Mesothelial cell of epicardium (in vitro differentiated cells): ENCODE measurements around the gene TJAP1. TPM values are rescaled to one million over a fixed set of nuclear protein-coding genes. Genes with fewer than 3 reads are reported as not detected.
"Not testable (repeated sequence)": the region's sequence is repeated elsewhere in the genome, so short reads cannot be mapped to it uniquely, and the experiment has no call there.

Experiments used
- DNase-seq, 2 experiments: peaks; one replicate each; pipeline ENCODE4 v3.0.0; 2021; ENCODE audit warnings: low spot score in 2 of 2; ENCODE audit not compliant: unreplicated experiment in 2 of 2
- H3K27ac Mint-ChIP-seq: 2 replicates; pipeline ENCODE4 v1.8.0; 2021; ENCODE audit warnings: mixed read lengths
- H3K27me3 Mint-ChIP-seq: 2 replicates; pipeline ENCODE4 v1.8.0; 2021; ENCODE audit warnings: low read depth, mixed read lengths
- H3K36me3 Mint-ChIP-seq: 2 replicates; pipeline ENCODE4 v1.8.0; 2021; ENCODE audit warnings: mixed read lengths
- H3K4me1 Mint-ChIP-seq: 2 replicates; pipeline ENCODE4 v1.8.0; 2021; ENCODE audit warnings: mixed read lengths
- H3K4me3 Mint-ChIP-seq: 2 replicates; pipeline ENCODE4 v1.8.0; 2021; ENCODE audit warnings: mild to moderate bottlenecking, moderate library complexity, mixed read lengths
- H3K9me3 Mint-ChIP-seq: 2 replicates; pipeline ENCODE4 v1.8.0; 2021; ENCODE audit warnings: mixed read lengths
- CTCF ChIP-seq: fragments of 200-600 bp; sonication (generic); IDR thresholded peaks from one replicate; pipeline ENCODE4 v1.5.0; 2021; ENCODE audit warnings: antibody characterized with exemption; ENCODE audit not compliant: unreplicated experiment
- total RNA-seq: library from RNA; stranded (reverse); gene quantifications from 3 replicates; pipeline ENCODE4 v1.2.1, GENCODE V29; 2021

Gene TJAP1
- total RNA-seq, 1 donor from 2014 or later = 49.7 TPM

DNA sequence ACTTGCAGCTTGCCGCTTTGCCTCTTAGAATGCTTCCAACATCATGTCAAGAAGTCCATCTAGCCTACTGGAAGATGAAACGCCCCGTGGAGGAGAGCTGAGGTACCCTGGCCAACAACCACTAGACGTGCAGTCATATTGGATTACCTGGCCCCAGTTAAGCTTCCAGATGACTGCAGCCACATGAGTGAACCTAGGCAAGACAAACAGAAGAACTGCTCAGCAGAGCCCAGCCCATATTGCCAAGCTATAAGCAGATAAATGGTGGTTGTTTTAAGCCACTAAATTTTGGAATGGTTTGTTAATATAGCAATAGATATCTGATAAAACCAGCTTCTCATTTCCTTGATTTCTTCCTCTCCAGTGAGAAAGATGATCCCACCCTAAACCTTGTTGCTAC, 17.3 kb upstream of the TJAP1 start:
- no peak for TF ChIP-seq CTCF
- DNase-seq = no peak
- Mint-ChIP-seq H3K27ac (no peak overlapping the region), H3K27me3 (peaks cover 46% of the 10 kb centered on the region), H3K36me3 (no peaks in the 10 kb centered on the region), H3K4me3 (no peak overlapping the region), H3K4me1 (peaks cover 10% of the 10 kb centered on the region), H3K9me3 (no peaks in the 10 kb centered on the region)

DNA sequence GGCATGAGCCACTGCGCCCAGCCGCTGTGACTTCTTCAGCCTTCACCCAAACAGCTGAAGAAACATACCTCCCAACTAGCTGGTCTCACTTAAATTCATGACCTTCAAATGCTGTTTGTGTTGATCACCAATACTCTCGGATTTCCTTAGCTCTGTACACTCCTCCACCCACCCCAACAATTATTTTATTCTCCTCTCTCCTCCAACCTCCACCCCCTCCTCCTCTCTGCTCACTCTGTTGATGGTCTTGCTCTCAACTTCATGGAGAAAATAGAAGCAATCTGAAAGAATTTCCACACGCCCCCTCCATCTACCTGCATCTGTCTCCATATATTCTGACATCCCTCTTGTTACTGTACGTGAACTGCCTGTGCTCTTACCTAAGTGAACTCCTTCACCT, 15.4 kb upstream of the TJAP1 start:
- Mint-ChIP-seq H3K36me3 (no peaks in the 10 kb centered on the region), H3K27ac (no peak overlapping the region), H3K27me3 (peaks cover 32% of the 10 kb centered on the region)

DNA sequence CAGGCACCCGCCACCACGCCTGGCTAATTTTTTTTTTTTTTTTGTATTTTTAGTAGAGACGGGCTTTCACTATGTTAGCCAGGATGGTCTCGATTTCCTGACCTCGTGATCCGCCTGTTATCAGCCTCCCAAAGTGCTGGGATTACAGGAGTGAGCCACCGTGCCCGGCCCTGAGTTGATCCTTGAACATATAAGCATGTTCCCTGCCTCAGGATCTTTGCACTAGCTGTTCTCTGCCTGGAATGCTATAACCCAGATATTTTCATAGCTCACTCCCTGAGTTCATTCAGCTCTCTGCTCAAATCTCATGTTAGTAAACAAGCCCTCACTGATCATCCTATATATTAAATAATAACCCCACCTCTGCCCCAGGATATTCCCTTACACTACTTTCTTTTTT, 13.0 kb upstream of the TJAP1 start:
- Mint-ChIP-seq H3K9me3 (no peaks in the 10 kb centered on the region), H3K36me3 (no peaks in the 10 kb centered on the region), H3K4me1 (no peaks in the 10 kb centered on the region), H3K4me3 (no peak overlapping the region), H3K27me3 (peaks cover 25% of the 10 kb centered on the region), H3K27ac (no peak overlapping the region)
- TF ChIP-seq CTCF = no peak
- no peak for DNase-seq

More for the DNA sequence above, 15.4 kb upstream of the TJAP1 start:
- H3K4me1 Mint-ChIP-seq = peaks cover 2% of the 10 kb centered on the region
- H3K9me3 Mint-ChIP-seq = no peaks in the 10 kb centered on the region
- no peak for DNase-seq
- no peak for TF ChIP-seq CTCF
- H3K4me3 Mint-ChIP-seq = no peak overlapping the region

- H3K9me3 Mint-ChIP-seq = no peaks in the 10 kb centered on the region
- no peak overlapping the region for H3K27ac Mint-ChIP-seq
- DNase-seq = no peak
- peaks cover 17% of the 10 kb centered on the region for H3K27me3 Mint-ChIP-seq
- TF ChIP-seq CTCF = no peak
- H3K4me1 Mint-ChIP-seq = no peaks in the 10 kb centered on the region
- H3K4me3 Mint-ChIP-seq = no peak overlapping the region
- no peaks in the 10 kb centered on the region for H3K36me3 Mint-ChIP-seq
Observed at GRCh38 chr6:43465948-43466347, 11.4 kb upstream of the TJAP1 start.

GRCh38 chr6:43467265-43467664, 10.1 kb upstream of the TJAP1 start:
- H3K4me1 Mint-ChIP-seq, H3K9me3 Mint-ChIP-seq, H3K36me3 Mint-ChIP-seq, DNase-seq, H3K4me3 Mint-ChIP-seq, H3K27ac Mint-ChIP-seq: not testable (repeated sequence)
- H3K27me3 Mint-ChIP-seq = peaks cover 11% of the 10 kb centered on the region

GRCh38 chr6:43467752-43468151, 9.6 kb upstream of the TJAP1 start:
- no peak for DNase-seq
- H3K9me3 Mint-ChIP-seq = no peaks in the 10 kb centered on the region
- H3K36me3 Mint-ChIP-seq = no peaks in the 10 kb centered on the region
- TF ChIP-seq CTCF = no peak
- no peak overlapping the region for H3K27ac Mint-ChIP-seq
- H3K27me3 Mint-ChIP-seq = peaks cover 6% of the 10 kb centered on the region
- no peaks in the 10 kb centered on the region for H3K4me1 Mint-ChIP-seq
- H3K4me3 Mint-ChIP-seq = no peak overlapping the region
